ENCODE measurements around the gene IL1R2.

The IL1R2 gene, protein sequence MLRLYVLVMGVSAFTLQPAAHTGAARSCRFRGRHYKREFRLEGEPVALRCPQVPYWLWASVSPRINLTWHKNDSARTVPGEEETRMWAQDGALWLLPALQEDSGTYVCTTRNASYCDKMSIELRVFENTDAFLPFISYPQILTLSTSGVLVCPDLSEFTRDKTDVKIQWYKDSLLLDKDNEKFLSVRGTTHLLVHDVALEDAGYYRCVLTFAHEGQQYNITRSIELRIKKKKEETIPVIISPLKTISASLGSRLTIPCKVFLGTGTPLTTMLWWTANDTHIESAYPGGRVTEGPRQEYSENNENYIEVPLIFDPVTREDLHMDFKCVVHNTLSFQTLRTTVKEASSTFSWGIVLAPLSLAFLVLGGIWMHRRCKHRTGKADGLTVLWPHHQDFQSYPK

DNA sequence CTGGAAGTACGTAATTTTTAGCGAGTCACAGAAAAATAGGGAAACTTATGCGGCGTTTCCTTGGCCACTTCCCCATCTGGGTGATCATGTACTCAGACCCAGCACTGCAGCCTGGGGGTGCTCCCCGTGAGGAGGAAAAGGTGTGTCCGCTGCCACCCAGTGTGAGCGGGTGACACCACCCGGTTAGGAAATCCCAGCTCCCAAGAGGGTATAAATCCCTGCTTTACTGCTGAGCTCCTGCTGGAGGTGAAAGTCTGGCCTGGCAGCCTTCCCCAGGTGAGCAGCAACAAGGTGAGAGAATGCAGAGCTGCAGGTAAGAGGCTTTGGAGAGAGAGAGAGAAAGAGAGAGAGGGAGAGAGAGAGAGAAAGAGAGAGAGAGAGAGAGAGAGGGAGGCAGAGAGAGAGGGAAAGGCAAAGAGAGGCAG, at the start of gene IL1R2:
IL1R2 (plus strand) TSS at position 240 of the 425 bp plus-strand sequence. CDS start 16,616 bp downstream, outside the sequence.
- DNase-seq (ENCODE audit: low read depth): no peak

DNA sequence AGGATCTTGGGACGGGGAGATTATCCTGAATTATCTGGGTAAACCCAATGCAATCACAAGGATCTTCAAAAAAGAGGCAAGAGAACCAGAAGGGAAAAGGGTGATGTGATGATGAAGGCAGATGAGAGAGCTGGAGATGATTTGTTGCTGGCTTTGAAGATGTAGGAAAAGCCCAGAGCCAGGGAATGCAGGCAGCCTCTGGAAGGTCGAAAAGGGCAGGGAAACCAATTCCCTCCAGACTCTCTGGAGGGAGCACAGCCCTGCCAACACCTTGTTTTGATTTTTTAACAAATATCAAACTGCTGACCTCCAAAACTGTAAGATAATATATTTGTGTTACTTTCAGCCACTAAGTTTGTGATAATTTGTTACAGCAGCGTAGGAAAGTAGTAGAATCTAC, 48.9 kb upstream of the IL1R2 start:
- no peak for DNase-seq (ENCODE audit: low read depth)

DNA sequence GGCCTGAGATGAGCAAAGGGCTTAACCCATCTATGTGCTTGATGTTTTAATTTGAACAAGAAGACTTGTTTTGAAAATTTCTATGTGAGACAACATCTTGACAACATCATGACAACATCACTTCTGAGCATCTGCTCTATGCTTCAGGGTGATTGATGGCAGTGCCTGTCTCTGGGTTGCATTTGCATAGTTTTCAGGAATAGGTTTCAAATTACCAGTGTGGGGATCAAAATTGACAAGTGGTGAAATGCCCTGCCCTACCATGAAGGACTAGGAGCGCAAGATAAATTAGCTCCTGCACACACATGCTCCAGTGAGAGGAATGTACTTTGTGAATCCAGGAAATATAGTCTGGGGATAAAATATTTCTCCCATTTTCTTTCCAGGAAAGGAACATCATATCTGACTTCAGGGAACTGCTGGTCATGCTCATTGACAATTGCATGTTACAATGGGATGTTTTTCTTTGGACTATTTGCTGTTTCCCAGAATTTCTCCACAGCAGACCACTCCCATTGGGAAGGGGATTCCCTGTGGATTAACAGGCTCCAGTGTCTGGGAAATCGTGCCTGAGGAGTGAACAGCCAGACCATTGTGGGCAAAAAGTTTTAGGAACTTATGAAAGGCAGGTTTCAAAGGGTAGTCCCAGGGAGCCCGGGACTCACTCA, 45.3 kb upstream of the IL1R2 start:
- DNase-seq (ENCODE audit: low read depth): no peak

DNA sequence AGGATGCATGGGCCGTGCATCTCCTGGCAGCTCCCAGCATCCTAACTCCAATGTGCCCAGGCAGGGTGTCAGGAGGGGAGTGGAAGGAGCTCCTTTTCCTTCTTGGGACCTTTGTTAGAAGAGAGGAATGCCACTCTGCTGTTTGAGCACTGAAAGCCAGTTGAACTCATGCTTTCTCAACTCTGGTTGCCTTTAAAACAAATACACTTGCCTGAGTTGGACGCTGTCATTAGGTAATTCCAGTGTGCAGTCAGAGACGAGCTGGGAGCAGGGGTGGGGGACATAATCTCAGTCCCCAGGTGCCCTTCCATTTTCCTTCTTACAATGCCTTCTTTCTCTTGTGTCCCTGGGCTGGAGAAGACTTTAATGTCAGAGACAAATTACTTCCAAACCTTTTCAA, 44.4 kb upstream of the IL1R2 start:
- no peak for DNase-seq (ENCODE audit: low read depth)

DNA sequence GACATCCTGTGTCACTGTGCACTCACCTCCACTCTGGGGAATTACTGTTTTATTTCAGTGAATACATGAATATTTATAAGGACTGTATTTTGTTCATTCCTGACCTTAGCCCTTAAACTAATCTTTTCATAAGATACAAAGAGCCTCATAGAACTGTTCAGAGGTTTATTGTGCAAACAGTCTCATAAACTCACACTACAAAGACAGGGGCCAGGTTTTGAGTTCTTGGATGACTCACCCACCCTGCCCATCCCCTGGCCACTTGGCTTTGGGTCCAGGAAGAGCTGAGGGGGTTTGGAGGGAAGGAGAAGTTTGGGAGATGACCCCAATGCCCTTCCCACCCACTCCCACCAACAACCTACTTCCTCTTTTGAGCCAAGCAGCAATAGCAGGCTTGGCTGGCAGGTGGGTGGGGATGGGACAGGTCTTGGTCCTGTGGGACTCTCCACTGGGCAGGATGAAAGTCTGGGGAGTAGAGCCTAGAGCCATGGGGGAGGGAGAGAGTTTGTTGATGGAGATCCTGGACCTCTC, 43.1 kb upstream of the IL1R2 start:
- no peak for DNase-seq (ENCODE audit: low read depth)

DNA sequence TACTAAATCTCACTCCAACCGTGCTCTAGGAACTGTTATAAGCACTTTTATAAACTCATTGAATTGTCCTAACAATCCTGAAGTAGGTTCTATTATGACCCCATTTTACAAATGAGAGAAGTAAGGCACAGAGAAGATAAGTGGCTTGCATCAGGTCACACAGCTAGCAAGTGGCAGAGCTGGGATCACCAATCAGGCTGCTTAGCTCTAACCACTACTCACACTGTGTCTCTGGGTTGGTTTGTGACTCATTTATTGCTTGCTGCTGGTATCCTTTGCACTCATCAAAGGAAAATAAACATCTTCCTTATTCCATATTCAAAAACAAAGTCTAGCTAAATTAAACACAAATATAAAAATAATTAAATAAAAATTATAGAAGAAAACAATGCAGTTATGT, 42.5 kb upstream of the IL1R2 start:
- no peak for DNase-seq (ENCODE audit: low read depth)

DNA sequence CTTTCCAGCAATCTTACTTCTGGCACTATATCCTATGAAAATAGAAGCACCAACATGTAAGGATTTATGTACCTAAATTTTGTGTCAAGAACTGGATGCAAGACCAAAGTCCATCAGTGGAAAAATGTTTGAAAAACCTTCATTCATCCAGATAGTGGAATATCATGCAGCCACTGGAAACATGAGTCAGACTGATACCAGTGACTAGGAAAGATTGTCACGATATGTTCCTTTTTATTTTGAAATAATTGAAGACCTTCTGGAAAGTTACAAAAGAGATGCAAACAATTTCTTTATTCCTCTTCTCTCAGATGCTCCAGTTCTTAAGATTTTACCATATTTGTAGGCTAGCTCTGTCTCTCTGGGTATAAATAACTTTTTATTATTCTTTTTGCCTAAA, 40.5 kb upstream of the IL1R2 start:
- DNase-seq (ENCODE audit: low read depth): no peak

DNA sequence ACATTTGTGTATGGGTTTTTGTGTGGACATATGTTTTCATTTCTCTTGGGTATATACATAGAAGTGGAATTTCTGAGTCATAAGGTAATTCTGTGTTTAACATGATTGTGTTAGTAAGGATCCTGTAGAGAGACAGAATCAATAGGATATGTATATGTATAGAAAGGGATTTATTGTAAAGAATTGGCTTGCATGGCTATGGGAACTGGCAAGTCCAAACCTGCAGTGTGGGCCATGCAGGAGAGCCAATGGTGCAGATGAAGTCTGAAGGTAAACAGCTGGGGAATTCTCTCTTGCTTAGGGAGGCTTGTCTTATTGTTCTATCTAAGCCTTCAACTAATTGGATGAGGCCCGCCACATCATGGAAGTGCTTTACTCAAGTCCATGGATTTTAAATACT, 39.2 kb upstream of the IL1R2 start:
- no peak for DNase-seq (ENCODE audit: low read depth)

DNA sequence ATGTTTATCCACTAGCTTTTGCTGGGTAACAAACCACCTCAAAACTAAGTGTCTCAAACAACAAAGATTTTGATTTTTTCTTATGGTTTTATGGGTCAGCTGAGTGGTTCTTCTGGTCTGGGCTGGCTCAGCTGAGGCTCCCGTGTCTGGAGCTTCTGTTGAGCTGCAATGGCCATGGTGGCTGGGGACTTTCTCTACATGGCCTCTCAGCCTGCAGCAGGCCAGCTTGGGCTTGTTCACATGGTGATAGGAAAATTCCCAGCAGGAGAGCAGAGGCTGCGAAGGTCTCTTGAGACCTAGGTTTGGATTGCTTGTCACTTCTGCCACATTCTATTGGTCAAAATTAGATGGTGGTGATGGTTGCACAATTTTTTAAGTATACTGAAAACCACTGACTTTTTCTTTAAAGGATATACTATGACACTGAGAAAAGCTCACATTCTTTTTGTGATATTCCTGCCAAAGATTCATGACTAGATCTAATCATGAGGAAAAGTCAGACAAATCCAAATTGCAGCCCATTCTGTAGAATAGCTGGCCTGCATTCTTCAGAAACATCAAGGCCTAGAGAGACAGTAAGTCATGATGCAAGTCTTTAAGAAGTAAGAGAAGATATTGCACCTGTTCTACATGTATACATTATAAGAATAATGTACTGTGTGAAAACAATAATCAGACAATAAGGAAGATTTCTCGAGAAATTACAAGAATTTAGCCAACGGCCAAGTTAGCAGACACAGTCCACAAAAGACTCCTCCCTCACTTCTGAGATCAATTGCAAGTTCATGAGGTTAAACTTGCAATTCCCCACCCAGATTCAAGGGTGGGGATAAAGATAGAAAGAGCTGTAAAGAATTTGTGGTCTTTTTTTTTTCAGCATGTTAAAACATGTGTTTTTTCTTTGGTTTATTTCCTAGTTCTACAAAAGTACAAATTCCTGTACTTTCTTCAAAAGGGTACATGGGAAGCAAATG, 35.0 kb upstream of the IL1R2 start:
- no peak for DNase-seq (ENCODE audit: low read depth)

DNA sequence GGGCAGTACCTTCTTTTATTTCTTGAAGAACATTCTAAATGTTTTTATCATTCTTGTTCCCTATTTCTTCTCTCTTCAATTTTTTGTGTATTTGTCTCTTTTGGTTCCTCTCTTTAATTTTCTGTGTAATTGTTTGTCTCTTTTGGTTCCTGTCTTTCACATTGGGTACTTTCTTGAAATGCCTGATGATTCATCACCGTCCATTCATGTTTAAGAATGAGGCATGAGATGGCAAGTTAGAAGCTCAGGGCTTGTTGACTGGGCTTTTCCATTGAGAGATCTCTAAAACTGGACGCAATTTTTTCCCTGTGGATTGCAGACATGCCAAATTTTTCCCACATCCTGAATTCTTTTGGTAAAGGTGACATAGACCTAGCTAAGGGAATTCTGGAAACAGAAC, 33.7 kb upstream of the IL1R2 start:
- DNase-seq (ENCODE audit: low read depth): no peak

DNA sequence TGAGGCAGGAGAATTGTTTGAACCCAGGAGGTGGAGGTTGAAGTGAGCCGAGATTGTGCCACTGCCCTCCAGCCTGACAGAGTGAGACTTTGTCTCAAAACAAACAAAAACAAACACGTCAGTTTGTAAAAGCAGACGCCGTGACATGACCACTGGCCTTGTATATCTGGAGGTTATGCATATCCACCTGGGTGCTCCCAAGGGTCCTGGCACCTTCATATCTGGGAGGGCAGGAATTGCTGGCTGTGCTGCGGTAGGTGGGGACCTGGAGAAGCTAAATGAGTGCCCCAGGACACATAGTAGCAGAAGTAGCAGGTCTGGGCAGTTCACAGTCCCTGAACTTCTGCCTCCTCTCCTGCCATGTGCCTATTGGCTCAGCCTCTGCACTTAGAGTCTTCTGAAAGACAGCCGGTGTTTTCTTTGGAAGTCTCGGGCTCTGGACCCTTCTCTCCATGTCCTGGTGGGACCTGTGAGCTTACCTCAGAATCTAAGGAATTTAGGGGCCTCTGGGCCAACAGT, 30.9 kb upstream of the IL1R2 start:
- no peak for DNase-seq (ENCODE audit: low read depth)

DNA sequence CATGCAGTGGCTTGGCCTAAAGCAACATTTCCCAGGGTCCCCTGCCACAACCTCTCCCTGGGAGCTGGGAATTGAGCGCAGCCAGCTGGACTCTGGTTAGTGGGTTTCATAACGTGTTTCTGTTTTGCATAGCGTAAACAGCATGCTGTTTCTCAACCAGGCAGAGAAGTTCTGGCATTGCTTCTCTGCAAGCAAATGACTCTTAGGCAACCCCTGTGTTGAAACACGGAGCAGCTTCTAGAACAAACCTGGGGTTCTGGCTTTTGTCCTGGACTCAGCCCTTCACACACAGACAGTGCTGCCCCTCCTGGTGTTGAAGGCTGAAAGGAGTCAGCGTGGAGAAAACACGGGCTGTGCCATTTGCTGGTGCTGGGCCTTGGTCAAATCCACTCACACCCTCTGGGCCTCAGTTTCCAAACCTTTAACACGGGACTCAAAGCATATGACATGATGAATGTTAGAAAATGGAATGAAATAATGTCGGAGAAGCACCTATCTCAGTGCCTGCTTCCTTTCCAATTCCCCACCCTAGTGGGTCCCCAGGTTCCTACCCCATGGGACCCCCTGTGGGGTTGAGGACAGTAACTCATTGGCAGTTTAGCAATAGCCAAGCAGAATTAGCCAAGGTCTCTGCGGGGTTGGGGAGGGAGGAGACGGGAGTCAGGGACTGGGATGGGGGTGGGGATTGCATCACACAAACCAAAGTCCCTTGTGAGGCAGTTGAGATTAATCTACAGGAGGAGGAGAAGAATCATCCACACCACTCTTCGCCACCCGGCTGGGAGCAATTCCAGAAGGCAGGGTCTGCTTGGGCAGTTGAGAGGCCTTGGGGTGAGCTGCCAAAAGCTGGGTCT, 30.2 kb upstream of the IL1R2 start:
- DNase-seq (ENCODE audit: low read depth): no peak

DNA sequence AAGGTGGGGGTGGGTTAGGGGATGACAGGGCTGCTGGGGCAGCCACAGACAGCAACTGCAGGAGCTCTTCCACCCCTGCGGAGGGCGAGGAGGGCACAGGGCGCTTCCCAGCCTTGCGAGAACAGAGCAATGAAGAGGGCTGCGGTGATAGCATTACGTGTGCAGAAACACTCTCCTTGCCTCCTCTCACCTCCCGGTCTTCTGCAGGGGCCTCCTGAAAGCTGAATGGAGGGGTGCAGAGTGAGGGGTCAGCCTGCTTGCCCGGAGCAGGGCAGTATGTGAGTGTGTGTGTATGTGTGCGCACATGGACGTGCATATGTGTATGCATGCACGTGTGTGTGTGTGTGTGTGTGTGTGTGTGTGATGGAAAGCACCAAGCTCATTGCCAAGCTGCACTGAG, 29.5 kb upstream of the IL1R2 start:
- no peak for DNase-seq (ENCODE audit: low read depth)

DNA sequence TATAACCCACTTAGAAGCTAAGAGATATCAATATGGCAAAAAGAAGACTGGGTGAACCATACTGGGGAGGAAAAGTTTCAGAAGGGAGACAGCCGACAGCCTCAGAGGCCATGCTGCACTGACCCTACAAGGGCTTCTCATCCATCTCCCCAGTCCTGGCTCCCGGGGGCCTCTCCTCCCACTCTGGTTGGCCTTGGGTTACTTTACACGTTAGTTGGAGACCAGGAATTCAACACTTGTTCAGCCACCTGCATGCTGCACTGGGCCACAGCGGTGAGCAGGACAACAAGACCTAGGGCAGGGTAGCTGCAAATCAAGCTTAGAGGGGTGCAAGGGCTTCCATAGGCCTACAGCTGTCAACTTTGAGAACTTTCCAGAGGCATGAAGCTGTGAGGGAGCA, 28.6 kb upstream of the IL1R2 start:
- DNase-seq (ENCODE audit: low read depth): no peak

DNA sequence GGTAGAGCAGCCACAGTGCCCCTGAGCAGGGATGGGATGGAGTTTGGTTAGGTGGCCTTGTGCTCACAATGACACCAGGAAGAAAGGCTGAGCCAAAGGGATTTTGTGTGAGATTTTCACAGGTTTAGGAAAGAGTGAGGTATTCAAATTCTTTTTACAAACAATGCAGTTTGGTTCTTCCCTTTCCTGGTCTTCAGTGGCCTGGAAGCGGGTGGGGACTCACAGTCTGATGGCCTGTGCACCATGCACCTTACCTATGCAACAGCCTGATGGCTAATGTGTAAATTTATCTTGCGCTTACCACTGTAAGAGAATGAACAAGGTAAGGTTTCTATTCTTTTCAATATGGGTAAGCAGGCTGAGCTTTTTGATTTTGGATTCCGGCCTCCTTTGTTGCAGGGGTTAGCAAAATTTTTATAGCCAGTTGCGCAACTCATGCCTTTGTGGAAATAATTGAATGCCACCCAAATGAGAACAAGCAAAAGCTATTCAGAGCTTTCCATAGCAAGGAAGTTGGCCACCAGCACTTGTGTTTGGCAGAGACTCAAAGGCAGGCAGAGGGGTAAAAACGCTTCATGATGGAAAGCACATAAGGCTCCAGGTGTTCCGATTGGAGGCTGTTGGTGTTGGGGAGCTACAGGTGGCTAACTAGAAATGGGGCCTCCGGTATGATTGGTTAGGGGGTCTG, 23.8 kb upstream of the IL1R2 start:
- no peak for DNase-seq (ENCODE audit: low read depth)

DNA sequence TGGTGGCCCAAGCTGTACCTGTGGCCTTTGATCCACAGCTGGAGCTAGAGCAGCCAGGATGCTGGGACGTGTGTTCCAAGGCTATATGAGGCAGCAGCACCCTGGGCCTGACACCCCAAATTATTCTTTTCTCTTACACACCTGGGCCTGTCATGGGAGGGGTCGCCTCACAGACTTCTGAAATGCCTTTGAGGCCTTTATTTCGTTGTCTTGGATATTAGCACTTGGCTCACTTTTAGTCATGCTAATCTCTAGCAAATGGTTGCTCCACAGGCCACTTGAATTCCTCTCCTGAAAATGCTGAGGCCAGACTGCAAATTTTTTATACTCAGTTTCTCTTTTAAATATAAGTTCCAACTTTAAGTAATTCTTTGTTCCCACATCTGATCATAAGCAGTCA, 22.0 kb upstream of the IL1R2 start:
- DNase-seq (ENCODE audit: low read depth): no peak

DNA sequence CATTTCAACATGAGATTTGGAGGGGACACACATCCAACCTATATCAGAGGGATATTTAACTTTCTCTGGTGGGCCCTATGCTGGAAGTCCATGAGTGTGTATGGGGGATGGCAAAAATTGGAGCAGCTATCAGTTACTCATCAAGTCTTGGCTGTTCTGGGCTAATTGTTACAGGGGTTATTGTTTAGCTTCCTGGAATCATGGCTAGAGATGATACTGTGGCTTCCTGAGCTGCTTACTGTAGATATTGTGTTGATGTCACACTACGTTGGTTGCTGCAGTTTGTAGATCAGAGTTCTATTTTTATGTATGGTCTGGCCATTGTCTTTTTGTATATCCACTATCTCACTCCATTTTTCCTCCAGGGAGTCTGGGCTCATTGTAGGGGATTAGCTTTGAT, 20.9 kb upstream of the IL1R2 start:
- DNase-seq (ENCODE audit: low read depth): no peak

DNA sequence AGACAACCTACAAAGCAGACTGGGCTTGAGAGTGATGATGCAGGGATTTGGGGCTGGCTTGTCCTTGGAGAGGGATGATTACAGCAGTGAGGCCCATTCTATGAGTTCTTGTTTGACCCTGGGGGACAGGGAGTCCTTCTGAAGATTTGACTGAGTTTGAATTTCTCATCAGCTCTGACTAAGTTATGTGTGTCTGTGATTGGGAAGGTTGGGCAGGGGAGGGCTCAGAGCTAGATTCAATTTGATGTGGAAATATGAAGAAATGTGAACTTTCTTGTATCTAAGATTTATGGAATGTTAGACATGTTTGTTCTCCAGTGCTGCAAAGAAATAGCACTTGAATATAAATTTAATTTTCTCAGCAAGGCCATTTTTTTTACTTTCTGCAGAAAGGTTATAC, 19.9 kb upstream of the IL1R2 start:
- DNase-seq (ENCODE audit: low read depth): no peak

DNA sequence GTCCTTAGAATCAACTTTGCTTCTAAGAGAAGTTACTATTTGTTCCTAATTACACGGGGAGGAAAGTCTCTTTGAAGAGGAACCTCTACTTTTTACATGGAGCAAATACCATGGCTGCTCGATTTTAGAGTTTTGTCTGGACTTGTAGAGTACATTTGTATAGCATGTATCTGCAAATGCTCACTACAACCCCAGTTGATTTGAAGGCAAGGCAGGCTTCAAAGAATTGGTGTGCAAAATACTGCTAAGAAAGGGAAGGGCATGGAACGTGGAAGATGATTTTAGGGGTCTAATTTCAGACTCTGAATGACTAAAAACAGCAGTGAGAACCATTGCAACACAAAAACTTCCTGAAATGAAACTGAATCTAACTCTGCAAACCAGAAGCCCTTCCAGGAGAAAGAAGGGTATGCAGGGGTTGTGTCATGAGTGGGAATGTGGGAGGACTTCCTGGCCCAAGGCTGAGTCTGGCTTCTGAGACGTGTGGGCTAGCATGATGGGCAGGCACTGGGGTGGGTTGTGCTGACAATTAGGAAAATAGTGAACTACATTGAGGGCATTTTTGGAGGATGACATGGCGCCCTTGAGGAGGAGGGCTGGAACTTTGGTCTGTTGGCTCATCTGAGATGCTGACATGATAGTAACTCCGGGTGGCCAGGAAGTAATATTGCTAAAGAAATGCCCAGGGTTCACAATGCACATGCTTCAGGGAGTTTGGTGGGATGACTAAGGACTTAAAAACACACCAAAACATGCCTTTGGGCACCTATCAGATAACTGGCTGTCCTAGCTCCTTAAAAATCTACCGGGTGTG, 18.9 kb upstream of the IL1R2 start:
- DNase-seq (ENCODE audit: low read depth): no peak

DNA sequence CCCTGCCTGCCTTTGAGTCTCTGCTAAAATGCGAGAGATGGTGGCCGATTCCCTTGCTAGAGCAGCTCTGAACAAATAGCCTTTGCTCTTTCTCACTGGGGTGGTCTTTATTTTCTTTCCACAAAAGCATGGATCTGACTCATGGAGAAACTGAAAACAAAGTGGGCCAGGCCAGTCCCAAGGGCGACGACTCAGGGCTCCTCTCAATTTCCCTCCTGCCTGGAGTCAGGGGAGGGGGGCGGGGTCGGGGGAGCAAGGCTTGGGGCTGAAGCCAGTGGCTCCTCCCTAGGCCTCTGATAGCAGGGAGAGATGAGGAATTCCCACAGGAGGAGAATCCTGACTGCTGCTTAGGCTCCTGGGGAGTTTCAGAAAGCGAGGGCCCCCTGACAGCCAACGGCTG, 17.1 kb upstream of the IL1R2 start:
- DNase-seq (ENCODE audit: low read depth): no peak
